Measurements from ENCODE around the gene RBM22. TPM values are rescaled to one million over a fixed set of nuclear protein-coding genes. Genes with fewer than 3 reads are reported as not detected.

Gene RBM22
- total RNA-seq, 1 experiment from 2014 or later = 61.4 TPM

- TF ChIP-seq REST (IDR thresholded peaks at IDR 0.05; ENCODE audit: low read depth) (no peak), EZH2 (IDR thresholded peaks at IDR 0.05) (no peak), JUND (IDR thresholded peaks at IDR 0.05) (no peak), EZH2phosphoT487 (IDR thresholded peaks at IDR 0.05; ENCODE audit: borderline replicate concordance) (no peak), SIN3A (IDR thresholded peaks at IDR 0.05; ENCODE audit: low read depth) (no peak)
Measured at GRCh38 chr5:150694612-150695011, 6.2 kb downstream of the RBM22 start (continued).

DNA sequence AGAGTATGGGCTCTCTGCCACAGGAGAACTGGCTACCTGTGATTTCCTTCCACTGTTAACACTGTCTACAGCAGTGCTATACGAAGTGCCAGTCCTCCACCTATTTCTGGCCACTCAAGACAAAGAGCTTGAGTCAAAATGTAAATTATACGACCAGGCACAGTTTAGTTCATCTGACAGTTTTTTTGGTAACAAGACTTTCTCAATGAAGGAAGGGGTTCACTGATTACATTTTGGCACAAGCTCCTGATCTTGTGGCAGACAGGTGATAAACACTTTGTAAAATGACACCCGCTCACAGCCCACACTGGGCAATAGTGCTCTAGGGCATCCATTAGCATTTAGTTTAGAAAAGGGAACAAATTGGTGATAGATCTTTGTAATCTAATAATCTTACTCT is 8.6 kb downstream of the RBM22 start:
- DNase-seq (ENCODE audit: low read depth, low spot score) = no peak
- no peak for TF ChIP-seq TCF7L2 (IDR thresholded peaks at IDR 0.05; ENCODE audit: borderline replicate concordance, extremely low read depth, insufficient read depth, insufficient read length)
- TF ChIP-seq EZH2 (IDR thresholded peaks at IDR 0.05) = no peak
- TF ChIP-seq ATF3 (IDR thresholded peaks at IDR 0.05) = no peak
- no peak for TF ChIP-seq RAD21 (IDR thresholded peaks at IDR 0.05; ENCODE audit: low read depth)
- no peak for TF ChIP-seq CTCF (IDR thresholded peaks at IDR 0.05 in 2 of 3, conservative IDR thresholded peaks at IDR 0.05 in 1 of 3; ENCODE audit: borderline replicate concordance in 1 of 3, insufficient read depth in 1 of 3, low read depth in 2 of 3, low read length in 2 of 3)
- TF ChIP-seq YY1 (IDR thresholded peaks at IDR 0.05; ENCODE audit: extremely low read depth, insufficient replicate concordance, low read depth, low read length) = no peak
- no peak for TF ChIP-seq POLR2AphosphoS5 (IDR thresholded peaks at IDR 0.05; ENCODE audit: low read depth, low read length)
- TF ChIP-seq MAX (IDR thresholded peaks at IDR 0.05) = no peak
- no peak for TF ChIP-seq POLR2A (IDR thresholded peaks at IDR 0.05; ENCODE audit: borderline replicate concordance, extremely low read depth, insufficient read depth, insufficient read length)
- no peak for TF ChIP-seq EGR1 (IDR thresholded peaks at IDR 0.05; ENCODE audit: low read depth)
- TF ChIP-seq FOSL1 (IDR thresholded peaks at IDR 0.05; ENCODE audit: low read depth) = no peak
- TF ChIP-seq CEBPB (IDR thresholded peaks at IDR 0.05; ENCODE audit: low read depth) = no peak
- TF ChIP-seq ZFX (IDR thresholded peaks at IDR 0.05) = no peak
- TF ChIP-seq SIN3A (IDR thresholded peaks at IDR 0.05; ENCODE audit: low read depth) = no peak
- no peak for TF ChIP-seq ZNF274 (IDR thresholded peaks at IDR 0.05; ENCODE audit: low read depth, low read length)
- no peak for TF ChIP-seq SRF (IDR thresholded peaks at IDR 0.05; ENCODE audit: low read depth)
- Histone ChIP-seq H3K36me3 (ENCODE audit: control insufficient read depth in 1 of 2, insufficient read depth in 2 of 2, low read length in 2 of 2) (peaks cover 52 to 66% of the 10 kb centered on the region in 2 experiments), H3K79me2 (ENCODE audit: insufficient read depth, low read length) (no peaks in the 10 kb centered on the region), H3K9me3 (ENCODE audit: control insufficient read depth in 1 of 2, insufficient read depth in 1 of 2, low read depth in 1 of 2, low read length in 2 of 2) (no peaks in the 10 kb centered on the region), H3K9ac (ENCODE audit: low read length) (no peak overlapping the region), H2AFZ (ENCODE audit: low read depth, low read length, poor library complexity, severe bottlenecking) (no peak overlapping the region), H3K27ac (ENCODE audit: low read depth, low read length) (no peak overlapping the region), H3K4me2 (ENCODE audit: low read length) (no peak overlapping the region), H3K27me3 (ENCODE audit: insufficient read depth, low read length) (no peaks in the 10 kb centered on the region), H3K4me3 (replicated peaks in 1 of 2; ENCODE audit: low read depth in 1 of 2, low read length in 2 of 2) (no peak overlapping the region), H3K4me1 (ENCODE audit: control insufficient read depth in 1 of 2, insufficient read depth in 2 of 2, low read length in 2 of 2) (no peaks in the 10 kb centered on the region), H4K20me1 (ENCODE audit: insufficient read depth) (no peaks in the 10 kb centered on the region), H3K9me2 (ENCODE audit: insufficient read depth) (no peaks in the 10 kb centered on the region)
- BruUV-seq (replicated peaks) = no TSS peak
- ChIA-PET CTCF (no interaction called here), RAD21 (ENCODE audit: low non-redundant PET in 1 of 2, low total read pairs in 2 of 2, uncharacterized antibody in 2 of 2, unreplicated experiment in 2 of 2) (no interaction called here), POLR2A (no interaction called here)
- ATAC-seq = no peak
- intact Hi-C loops (cut with micrococcal nuclease) = no loop called here
